ENCODE measurements around the gene CPNE4.
"Not testable (repeated sequence)": the region's sequence is repeated elsewhere in the genome, so short reads cannot be mapped to it uniquely, and the experiment has no call there.

The CPNE4 gene

DNA sequence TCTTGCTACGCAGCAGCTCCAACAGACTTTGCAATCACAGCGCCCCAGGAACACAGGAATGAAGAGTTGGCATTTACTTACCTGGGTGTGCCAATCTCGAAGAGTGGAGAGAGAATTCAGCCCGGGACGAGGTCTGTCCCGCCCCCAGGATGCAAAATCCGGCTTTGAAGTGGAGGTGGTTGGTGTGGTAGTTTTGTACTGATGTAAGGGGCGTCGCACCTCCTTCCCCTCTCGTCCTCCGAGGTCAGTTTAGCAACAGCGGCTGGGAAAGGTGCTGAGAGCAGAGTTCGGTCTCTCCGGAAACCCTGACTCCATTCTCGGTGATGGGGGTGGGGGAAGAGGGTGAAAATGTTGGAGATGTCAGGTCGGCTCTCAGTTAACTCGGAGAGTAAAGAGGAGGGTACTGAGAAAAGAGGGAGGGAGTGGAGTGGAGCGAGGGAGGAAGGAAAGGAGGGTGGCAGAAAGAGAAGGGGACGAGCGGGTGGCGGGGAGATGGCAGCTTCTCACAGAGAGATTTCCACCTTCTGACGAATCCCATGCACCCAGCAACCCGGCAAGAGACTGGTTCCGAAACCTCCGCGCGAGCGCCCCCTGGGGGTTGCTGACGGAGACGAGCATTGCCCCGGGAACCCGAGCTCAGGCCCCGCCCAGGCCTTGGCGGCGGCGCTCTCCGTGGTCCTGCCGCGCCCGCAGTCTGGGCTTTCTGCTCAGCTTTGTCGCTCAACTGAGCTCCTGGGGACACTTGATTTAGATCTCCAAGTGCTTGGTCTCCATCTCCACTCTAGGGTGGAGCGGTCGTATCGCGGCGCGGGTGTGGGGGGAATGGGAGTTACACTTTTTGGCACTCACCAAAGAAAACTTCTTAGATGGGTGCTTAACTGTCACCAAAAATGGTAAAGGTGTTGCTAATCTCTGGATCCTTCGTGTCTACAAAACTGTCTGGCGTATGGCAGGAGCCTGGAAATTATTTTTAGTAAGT lies at the start of gene CPNE4:
Gene CPNE4 (minus strand): TSS at position 529 of the 979 bp plus-strand sequence.
- DNase-seq = peak; percentile 57

DNA sequence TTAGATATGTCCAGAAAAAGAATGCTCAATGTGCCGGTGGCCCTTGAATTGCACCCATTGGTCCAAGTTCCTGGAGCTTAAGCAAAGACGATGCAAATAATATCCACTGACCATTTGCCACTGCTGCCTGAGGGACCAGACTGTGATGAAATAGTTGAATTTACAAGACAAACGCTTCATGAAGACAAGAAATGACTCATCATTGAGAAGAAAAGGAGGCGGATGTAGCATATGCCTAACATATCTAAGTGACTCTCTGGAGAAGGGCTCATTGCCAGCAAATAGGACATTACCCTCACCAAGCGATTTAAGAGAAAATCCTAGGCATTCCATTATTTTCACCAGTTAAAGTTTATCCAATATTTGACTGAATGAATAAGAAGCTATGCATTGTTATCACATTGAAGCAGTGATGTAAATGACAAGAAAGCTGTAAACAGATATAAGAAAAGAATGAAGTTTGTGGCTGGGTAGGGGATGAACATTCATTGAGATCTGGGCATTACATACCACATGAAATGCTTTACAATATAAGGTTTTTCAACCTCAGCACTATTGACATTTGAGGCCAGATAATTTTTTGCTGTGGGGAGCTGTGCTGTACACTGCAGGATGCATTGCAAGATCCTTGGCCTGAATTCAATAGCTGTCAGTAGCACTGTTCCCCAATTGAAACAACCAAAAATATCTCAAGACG lies 48.9 kb upstream of the CPNE4 start:
- DNase-seq = no peak

DNA sequence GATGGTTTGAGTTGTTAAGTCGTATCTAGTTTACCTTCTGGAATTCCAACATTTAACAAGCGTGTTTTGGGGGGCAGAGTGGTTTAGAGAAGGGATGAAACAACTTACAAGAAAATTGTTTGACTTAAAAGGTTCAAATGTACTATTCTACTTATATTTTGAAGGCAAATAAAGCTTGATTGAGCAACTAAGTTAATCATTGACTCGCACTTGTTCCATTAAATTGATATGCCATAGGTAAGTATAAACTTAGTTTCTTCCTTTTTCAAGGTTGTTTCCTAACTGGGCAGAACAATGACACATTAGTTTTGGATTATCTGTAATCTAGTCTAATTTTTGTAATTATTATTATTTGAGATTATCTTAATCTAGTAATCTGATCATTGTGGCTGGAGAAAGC lies 48.3 kb upstream of the CPNE4 start:
- no peak for DNase-seq

DNA sequence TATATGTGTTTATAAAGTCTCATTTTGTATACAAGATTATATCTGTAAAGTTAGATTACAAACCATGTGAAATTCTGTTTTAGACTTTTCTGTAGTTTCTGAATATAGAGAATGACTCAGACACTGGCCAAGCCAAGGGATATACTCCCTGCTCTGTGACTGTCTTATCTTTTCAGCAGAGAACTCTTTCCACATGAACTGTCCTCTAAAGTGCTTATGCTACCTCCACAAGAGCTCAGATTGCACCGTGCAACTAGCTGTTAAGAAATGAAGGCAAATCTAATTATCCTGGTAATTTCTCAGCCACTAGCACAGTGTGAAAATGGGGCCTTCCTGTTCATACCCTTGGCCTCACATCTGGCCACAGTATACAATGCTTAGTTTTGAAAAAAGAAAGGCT lies 44.3 kb upstream of the CPNE4 start:
- DNase-seq = no peak

DNA sequence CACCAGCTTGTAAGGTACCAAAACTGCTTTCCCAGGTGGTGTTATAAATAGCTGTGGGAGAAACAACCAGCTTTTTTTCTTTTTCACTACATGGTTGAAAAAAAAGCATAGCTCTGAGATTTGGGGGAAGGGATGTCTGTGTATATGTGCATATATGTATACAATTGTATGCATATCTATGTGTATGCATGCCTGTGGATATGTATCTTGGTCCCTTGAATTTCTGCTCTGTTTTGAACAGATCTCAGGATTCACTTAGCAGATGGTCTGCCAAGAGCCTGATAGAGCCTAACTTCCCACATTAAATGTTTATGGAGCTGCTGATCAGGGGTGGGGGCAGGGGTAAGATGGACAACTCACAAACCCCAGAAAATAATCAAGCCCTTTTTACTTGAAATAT lies 39.0 kb upstream of the CPNE4 start:
- DNase-seq = no peak

DNA sequence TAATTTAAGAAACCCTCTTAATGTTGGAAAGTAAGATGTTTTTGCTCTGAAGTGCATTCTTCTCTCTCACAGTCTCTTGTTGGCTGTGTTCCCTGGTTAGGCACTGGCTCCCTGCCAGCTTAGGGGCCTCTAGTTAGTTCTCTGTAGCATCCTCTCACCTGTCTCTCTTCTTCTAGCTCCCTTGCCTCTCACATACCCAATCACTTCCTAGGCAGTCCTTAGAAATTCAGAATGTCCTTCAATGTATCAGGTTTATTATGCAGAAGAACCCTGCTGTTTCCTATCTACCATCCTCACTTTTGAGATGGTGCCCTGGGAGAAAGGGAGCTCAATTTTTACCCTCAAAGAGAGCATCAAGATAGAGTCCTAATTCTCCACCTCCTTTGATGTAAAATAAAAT lies 36.2 kb upstream of the CPNE4 start:
- DNase-seq = no peak

DNA sequence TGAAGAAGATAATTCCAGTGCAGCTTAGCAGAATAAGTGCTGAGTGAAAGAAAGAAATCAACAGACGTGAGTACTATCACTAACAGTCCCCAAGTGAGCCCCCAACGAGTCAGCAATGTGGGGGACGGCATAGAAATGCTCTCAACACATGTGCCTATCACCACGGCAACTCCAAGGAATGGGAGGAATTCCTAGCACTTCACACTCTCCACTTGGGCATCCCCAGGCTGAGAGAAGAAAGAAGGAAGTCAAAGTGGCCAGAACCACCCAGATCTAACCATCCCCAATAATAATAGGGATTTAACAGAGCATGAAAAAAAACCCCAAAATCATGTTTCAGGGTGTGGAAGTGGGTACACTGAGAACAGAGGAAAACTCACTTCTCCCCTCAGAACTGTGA lies 29.3 kb upstream of the CPNE4 start:
- DNase-seq = no peak

DNA sequence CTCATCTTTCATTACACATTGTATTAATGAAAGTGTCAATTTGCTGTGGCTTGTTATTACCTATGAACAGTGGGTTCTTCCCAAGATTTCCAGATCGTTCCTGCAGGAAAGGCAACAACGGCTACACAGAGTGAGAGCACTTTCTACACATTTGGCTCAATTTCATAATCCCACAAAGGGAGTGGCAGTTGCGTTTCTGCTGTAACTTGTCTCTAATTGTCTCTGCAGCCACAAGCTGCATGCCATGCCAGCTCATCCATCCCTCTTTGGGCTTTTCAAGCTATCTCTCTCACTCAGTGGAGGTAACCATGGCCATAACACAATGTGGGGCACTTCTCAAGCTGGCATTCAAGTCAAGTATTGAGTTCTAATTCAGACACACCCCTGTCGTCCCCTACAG lies 27.7 kb upstream of the CPNE4 start:
- DNase-seq = no peak

DNA sequence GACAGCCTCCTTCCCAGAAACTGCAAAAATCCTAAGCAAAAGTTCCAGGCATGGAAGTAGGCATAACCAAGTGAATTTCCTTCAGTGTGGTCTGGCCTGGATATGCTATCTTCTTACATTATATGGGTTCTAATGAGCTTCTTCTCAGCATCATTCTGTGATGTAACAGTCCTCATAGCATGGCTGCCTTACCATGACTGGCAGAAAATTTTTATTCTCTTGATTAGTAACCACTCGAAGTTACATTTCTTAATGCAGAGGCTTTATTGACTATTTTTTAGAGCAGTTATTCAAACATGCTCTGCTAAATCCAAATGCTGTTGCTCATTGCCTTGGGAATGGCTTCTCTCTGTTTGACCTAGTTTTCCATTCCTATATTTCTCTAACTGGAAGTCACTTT lies 21.1 kb upstream of the CPNE4 start:
- no peak for DNase-seq

DNA sequence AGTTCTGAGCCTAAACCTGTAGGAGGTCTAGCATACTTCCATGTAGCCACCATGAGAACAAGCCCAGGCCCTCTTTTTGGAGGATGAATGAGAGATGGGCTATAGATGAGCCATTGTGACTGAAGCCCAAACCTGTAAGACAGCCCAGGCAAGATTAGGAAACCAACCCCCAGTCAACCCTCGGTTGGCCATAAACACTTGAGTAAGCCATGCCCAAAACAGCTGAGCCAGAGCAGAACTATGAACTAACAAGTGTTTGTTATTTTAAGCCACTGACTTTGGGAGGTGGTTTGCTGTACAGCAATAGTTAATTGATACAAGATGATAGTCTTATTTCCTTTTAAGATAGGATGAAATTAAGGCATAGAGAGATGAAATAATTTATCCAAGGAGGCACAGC lies 12.4 kb upstream of the CPNE4 start:
- DNase-seq = no peak

DNA sequence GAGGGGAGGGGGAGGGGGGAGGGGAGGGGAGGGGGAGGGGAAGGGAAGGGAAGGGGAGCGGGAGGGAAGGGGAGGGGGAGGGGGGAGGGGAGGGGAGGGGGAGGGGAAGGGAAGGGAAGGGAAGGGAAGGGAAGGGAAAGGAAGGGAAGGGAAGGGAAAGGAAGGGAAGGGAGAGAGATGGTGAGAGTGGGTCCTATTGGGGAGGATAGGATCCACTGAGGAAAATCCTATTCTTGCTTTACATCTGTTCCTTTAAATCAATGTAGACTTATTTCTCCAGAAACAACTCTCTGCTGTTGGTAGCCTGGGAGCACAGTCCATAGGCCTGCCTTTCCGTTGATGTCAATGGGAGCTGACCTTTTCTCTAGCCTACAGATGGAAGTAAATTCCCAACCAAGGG lies 10.1 kb upstream of the CPNE4 start:
- not testable (repeated sequence) for DNase-seq

DNA sequence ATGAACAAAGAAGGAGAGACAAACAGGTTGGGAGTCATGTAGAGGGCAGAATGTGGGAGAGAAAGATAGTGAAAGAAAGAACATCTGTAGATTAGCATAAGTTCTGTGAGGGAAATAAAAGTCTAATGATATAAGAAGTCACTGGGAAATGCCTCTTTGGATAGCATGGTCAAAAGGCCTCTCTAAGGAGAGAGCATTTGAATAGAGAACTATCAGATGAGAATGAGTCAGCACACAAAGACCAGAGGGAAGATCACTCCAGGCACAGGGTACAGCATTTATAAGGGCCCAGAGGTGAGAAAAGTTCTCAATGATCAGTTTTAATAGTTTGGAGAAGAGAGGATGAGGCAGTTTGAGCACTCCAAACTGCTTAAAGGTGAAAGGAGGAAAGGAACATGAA lies 7.9 kb upstream of the CPNE4 start:
- no peak for DNase-seq

DNA sequence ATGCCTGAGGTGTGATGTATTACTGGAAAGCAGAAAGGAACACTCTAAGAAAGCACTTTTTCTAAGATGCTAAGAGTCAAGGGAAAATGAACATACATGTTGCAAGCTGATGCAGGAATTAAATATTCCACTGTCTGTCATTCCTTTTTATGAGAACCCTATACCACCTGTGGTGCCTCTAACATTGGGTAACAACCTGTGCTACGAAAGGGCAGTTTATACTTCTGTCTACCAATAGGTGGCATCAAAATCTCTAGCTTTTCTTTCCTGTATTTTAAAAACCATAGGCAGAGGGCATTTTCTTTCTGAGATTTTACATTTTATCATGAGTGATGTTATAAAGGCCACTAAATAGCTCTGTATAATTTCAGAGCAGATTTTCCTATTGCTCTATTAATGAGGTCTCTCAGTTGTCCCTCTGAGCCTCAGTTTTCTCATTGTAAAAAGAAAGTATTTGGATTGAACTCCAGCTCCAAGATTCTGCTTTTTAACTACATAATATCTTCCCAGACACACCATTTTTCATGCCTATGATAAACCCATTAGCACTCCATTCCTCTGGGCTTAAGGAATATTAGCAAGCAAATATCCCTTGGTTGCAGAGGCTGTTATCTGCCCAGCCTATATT lies 3.5 kb upstream of the CPNE4 start:
- no peak for DNase-seq

DNA sequence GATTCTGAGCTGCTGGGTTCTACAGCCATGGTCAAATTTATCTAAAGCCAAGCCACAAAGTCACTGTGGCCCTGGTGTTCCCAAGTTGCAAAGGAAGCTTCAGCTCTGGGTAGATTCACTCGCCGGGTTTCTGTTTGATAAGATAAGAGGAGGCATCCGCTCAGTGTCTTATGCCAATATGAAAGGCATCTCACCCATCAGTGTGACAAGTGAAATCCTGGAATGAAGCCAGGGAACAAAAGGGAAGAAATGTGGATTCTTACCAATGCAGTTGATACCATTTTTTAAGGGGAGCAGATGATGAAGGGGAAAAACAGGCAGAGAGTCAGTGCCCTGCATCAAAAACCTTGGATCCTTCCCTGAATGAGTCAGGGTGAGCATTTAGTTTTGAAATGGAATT lies 2.8 kb upstream of the CPNE4 start:
- no peak for DNase-seq

DNA sequence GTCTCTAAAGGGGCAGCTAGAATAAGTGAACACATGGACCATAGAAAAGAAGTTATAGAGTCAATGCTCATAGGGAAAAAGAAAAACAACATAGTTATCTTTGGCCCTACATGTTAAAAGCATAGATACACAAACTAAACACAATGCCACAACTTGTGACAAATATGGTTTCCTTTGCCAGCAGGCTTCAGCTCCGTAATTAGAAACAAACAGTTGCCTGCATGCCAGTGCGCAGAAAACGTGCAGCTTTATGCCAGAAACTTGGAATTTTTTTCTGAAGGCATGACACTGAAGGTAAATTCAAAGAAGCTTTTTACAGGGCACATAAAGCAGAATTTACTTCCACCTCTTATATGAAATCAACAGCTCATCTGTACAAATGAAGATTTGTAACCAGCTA lies 2.2 kb upstream of the CPNE4 start:
- no peak for DNase-seq

DNA sequence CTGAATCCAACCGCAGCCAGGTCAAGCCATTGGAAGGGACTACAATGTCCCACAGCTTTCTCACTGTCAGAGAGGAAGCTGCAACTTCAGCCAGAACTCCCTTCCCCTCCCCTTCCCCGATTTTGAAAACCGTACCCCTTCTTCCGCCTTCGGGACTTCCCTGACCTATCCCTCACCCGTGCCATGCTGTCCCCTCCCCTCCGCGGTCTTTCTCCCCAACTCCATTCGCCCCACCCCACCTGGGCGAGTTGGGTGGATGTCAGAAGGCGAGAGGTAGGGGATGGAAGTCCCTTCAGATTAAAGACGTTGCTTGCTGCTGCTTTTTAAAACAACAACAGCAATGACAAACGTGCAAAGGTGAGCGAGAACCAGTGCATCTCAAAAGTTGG lies 723 bp downstream of the CPNE4 start:
- no peak for DNase-seq

DNA sequence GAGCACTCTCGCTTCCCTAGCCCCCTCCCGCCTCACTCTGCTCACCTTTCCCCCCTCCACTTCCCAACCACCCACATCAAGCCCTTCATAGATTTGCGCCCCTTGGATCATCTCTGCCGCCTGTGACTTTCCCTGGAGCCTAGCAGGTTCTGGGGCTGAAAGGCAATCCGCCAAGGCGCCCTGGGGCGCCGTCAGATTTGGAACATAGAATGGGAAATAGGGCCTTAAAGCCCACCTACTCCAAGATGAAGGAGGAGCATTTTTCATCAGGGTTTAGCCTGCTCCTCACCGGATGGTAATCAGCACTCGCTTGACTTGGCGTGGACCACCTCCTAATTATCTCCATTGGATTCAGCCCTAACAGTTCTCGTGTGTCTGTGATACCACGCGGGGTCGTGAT lies 1.3 kb downstream of the CPNE4 start:
- no peak for DNase-seq

DNA sequence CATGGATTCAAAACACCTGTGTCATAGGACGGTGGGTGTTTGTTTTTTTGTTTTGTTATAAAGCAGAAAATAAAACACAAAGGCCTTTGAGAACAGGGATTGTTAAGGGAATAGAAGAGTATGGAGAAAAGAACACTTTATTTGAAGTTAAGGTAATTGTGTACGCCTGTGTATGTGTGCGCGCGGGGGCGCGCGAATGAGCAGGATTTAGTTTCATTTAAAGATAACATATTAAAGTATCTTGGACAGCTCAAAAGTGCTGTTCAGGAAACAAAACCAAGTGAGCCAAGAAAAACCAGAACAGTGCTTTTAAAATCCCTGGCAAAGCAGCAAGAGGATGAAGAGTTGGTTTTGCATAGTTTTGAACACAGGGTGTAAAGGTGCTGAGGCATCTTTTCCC lies 1.9 kb downstream of the CPNE4 start:
- DNase-seq = no peak

DNA sequence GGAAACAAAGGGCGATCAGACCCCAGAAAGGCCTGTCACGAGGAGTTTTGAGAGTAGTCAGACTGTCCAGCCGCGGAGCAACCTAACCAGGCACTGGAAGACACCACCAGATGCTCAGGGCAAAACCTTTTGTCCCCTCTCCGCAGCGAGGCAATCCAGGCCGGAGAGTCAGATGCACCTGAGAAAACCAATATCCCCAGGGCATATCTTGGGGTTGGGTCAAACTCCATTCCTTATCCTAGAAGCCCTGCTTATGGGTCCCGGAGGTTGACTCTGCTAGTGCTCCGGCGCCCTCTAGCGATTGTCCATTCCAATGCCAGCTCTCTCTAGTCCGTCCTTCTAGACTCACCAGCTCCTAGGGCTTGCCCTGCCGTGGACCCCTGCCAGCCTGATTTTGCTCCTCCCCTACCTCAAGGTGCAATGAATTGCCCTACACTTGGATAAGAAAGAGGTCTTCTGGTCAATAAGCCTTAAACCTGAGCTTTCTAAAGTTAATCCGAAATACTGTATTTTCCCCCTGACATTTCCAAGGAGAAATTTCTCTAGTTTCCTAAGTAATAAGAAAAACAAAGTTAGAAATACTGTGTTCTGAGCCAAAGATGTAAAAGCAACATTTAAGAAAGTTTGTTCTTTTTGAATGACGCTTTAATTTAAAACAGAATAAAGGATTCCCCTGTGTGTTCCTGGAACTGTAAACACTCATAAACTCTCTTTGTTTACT lies 5.5 kb downstream of the CPNE4 start:
- DNase-seq = peak; percentile 54

DNA sequence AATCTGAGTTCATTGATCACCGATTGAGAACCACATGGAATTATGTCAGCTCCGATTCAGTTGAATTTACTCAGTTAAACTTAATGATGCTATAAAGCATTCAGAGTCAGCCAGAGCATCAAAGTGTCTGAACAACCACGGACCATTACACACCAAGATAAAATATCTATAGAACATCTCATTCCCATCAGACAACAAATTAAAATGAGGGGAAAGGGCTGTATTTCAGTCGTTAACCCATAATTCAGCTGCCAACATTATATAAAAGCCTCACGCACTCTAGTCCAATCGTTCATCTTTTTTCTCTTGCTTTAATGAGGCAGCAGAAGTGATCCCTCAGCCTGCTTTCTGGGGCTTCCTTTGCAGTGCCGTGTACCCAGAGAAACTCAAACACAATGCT lies 11.9 kb downstream of the CPNE4 start:
- DNase-seq = no peak

DNA sequence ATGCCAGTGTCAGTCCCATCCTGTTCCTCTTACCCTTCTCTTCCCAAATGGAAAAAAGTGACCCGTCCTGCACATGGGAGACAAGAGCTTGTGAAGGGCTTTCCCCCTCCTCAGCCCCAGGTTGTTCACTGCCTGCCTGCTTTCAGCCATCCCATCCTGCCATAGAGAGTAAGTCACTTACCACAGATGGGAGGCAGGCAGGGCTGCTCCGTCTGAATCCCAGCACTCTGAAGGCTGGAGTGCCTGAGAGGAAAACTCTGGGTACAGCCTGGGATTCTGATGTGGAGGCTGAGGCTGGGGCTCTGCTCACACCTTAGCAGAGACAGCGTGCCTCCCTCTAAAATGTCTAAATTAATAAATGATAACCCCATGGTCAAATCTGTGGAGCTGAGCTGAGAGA lies 14.8 kb downstream of the CPNE4 start:
- DNase-seq = no peak

DNA sequence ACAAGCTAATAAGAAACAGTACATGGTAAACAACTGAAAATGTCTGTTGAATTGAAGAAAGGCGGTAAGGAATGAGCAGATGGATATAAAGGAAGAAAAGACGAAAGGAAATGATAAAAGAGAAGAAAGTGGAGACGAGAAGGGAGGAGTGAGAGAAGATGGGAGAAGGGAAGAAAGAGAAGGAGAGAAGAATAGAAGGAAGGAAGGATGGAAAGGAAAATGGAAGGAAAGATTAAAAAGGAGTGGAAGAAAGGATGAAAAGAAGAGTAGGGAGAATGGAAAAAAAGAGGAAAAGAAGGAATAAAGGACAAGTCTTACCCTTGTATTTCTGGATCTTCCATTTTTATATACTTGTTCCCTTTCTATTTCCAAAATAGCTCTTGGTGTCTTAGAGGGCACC lies 17.7 kb downstream of the CPNE4 start:
- no peak for DNase-seq

All from stimulated activated CD4-positive, alpha-beta T cell treated with anti-CD3 and anti-CD28 coated beads, Interleukin-12 subunit alpha, Interleukin-12 subunit beta, amount 100 ng/mL, for 4 hours (primary cell).